Brain microvascular endothelial cell (primary cell): ENCODE measurements around the gene COTL1.

Experiments used
- DNase-seq: peaks from one replicate; pipeline ENCODE4 v3.0.0-alpha.2; 2020
- H3K27ac ChIP-seq: fragments of 250-450 bp; sonication (Bioruptor Pico); 2 replicates; pipeline ENCODE4 v1.5.1; 2020; ENCODE audit warnings: mild to moderate bottlenecking, moderate library complexity
- H3K27me3 ChIP-seq: fragments of 250-450 bp; sonication (Bioruptor Pico); replicated peaks from 2 replicates; pipeline ENCODE4 v1.5.1; 2020; ENCODE audit warnings: mild to moderate bottlenecking
- H3K36me3 ChIP-seq: fragments of 250-450 bp; sonication (Bioruptor Pico); replicated peaks from 2 replicates; pipeline ENCODE4 v1.5.1; 2020; ENCODE audit warnings: mild to moderate bottlenecking
- H3K4me3 ChIP-seq: 2 replicates; pipeline ENCODE4 v1.5.1; 2011; ENCODE audit warnings: low read depth, mild to moderate bottlenecking, control low read depth, low read length, moderate library complexity
- in situ Hi-C: cut with HindIII; loops from 2 replicates; pipeline ENCODE4 v1.10.0; 2017; ENCODE audit warnings: low sequenced_read_pairs, low pct_ligation_motif_present
- TF ChIP-seq, protein P1 (sequence below): IDR thresholded peaks from 2 replicates; pipeline ENCODE4 v1.5.1; 2011; ENCODE audit warnings: low read depth, mild to moderate bottlenecking, moderate library complexity, low read length, control low read depth, inconsistent platforms; ENCODE audit errors: missing control alignments

COTL1 gene

GRCh38 chr16:84571506-84571905 lies 46.4 kb downstream of the COTL1 start:
- TF ChIP-seq, protein P1, sequence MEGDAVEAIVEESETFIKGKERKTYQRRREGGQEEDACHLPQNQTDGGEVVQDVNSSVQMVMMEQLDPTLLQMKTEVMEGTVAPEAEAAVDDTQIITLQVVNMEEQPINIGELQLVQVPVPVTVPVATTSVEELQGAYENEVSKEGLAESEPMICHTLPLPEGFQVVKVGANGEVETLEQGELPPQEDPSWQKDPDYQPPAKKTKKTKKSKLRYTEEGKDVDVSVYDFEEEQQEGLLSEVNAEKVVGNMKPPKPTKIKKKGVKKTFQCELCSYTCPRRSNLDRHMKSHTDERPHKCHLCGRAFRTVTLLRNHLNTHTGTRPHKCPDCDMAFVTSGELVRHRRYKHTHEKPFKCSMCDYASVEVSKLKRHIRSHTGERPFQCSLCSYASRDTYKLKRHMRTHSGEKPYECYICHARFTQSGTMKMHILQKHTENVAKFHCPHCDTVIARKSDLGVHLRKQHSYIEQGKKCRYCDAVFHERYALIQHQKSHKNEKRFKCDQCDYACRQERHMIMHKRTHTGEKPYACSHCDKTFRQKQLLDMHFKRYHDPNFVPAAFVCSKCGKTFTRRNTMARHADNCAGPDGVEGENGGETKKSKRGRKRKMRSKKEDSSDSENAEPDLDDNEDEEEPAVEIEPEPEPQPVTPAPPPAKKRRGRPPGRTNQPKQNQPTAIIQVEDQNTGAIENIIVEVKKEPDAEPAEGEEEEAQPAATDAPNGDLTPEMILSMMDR: no peak
- Histone ChIP-seq H3K36me3 (peaks cover 46% of the 10 kb centered on the region), H3K4me3 (no peak overlapping the region), H3K27me3 (no peaks in the 10 kb centered on the region), H3K27ac (no peak overlapping the region)
- no peak for DNase-seq
- in situ Hi-C loops: no loop called here

DNA sequence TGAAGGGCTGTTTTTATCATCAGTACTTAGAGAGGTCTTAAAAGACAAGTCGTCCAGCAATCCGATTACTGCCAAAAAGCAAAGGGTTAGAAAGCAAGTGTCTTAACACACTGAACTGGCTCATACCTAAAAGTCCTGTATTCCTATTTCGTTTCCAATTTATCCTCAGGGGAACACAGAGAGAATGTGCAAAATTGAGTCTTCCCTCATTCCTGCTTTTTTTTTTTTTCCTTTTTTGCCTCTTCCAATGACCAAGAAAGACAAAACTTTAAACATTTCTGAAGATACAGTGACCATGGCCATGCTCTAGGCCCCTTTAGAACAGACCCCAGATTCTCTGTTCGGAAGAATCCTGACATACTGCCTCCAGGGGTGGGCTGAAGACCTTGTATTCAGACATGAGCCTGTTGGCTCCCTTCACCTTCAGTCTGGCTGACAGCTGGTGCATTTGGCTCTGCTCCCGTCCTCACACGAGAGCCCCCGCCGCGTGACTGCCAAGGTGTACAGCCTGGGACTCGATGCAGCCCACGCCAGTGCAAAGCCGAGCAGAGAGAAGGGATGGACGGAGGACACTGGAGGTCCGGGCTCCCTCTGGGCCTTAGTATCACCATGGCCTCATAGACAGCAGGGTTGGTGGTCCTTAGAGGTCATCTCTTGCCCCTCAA lies 47.0 kb downstream of the COTL1 start:
- TF ChIP-seq, protein P1: no peak
- Histone ChIP-seq H3K4me3 (no peak overlapping the region), H3K36me3 (peaks cover 51% of the 10 kb centered on the region), H3K27me3 (no peaks in the 10 kb centered on the region), H3K27ac (no peak overlapping the region)
- no peak for DNase-seq
- in situ Hi-C loops: no loop called here

DNA sequence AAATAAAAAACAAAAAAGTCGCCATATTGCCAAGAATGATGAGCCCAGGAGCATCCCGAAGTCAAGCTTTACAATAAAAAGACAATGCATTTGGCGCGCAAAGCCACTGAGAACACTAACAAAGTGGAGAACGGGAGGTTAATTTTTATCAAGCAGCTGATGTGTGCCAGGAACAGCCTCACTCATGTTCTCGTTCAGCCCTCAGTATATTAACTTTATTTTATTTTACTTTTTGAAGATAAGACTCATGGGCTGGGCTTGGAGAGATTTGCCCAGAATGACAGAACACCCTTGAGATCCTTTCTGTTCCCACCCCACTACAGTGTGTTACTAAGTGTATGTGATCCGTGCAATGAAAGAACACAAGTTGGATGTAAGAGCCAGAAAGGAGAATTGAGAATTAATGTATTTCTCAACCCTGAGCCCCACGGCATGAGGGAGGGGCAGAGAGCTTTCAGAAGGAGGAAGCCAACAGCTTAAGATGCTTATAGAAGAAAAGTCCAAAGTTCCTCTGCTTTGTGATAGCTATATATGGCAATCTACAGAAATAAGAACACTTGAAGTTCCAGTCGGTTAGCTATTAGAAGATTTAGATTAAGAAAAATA lies 48.4 kb downstream of the COTL1 start:
- no peaks in the 10 kb centered on the region for H3K27me3 ChIP-seq
- no peak for DNase-seq
- H3K4me3 ChIP-seq: no peak overlapping the region
- peaks cover 54% of the 10 kb centered on the region for H3K36me3 ChIP-seq
- in situ Hi-C loops: no loop called here
- no peak overlapping the region for H3K27ac ChIP-seq
- TF ChIP-seq, protein P1: no peak

GRCh38 chr16:84568066-84568465 lies 49.8 kb downstream of the COTL1 start:
- Histone ChIP-seq H3K36me3 (peaks cover 63% of the 10 kb centered on the region), H3K4me3 (no peak overlapping the region), H3K27ac (no peak overlapping the region), H3K27me3 (no peaks in the 10 kb centered on the region)
- in situ Hi-C loops: no loop called here
- no peak for DNase-seq
- TF ChIP-seq, protein P1: no peak

DNA sequence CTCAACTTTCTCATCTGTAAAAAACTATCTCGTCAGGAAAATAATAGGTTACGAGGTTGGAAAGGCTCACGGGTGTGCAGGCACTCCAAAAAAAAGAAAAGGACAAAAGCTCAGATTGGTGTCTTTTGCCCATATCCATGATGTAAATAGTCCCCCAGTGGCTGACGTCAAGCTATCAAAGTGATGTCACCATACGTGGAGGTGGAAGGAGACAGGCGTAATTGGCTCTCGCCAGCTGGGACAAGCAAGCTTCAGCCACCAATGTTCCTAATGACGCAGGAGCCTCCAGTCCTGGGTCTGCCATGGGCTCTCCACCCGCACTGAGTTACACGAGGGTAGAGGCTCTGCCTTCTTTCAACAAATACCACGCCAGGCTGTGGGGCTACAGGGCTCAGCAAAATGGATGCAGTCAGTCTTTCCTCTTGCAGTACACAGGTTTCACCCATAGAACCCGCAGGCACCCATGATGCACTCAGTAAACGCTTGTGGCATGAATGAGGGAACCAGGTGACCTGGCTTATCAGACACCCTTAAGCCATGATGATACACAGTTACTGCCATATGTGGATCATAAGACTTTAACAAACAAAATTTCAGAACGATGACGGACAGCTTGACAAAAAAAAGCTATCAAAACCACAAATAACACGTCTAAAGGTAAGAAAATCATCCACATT lies 50.5 kb downstream of the COTL1 start:
- in situ Hi-C loops: no loop called here
- peaks cover 65% of the 10 kb centered on the region for H3K36me3 ChIP-seq
- TF ChIP-seq, protein P1: no peak
- H3K27ac ChIP-seq: no peak overlapping the region
- no peaks in the 10 kb centered on the region for H3K27me3 ChIP-seq
- no peak overlapping the region for H3K4me3 ChIP-seq
- no peak for DNase-seq
